Ovary (tissue), 9 donors: Measurements from ENCODE around the gene ADAMTSL3. TPM values are rescaled to one million over a fixed set of nuclear protein-coding genes. Genes with fewer than 3 reads are reported as not detected.

Experiments
- DNase-seq, 5 donors: peaks; one replicate each; pipeline ENCODE4 v3.0.0-alpha.2; 2019 to 2020
- H3K27ac ChIP-seq, 2 donors: fragments of 200-600 bp; one replicate each; pipeline versions ENCODE4 v1.5.1 to v1.8.0; 2019 to 2022
- H3K27me3 ChIP-seq: fragments of 200-600 bp; one replicate; pipeline ENCODE4 v1.8.0; 2022
- H3K36me3 ChIP-seq: fragments of 200-600 bp; sonication (generic); one replicate; pipeline ENCODE4 v1.5.1; 2019
- H3K4me1 ChIP-seq: one replicate; pipeline ENCODE4 v1.8.1; 2013; ENCODE audit warnings: mild to moderate bottlenecking, moderate library complexity; ENCODE audit not compliant: insufficient read depth
- H3K4me3 ChIP-seq: fragments of 200-600 bp; sonication (generic); one replicate; pipeline ENCODE4 v1.5.1; 2017
- H3K9me3 ChIP-seq, 2 donors: fragments of 200-600 bp in 1 of 2; sonication (generic) in 1 of 2; one replicate each; pipeline versions ENCODE4 v1.5.1 to v1.8.1; 2013 to 2019; ENCODE audit warnings: mild to moderate bottlenecking in 1 of 2, moderate library complexity in 1 of 2
- EP300 ChIP-seq: sonication (generic); formaldehyde crosslinking; IDR thresholded peaks from one replicate; pipeline ENCODE4 v1.6.1; 2017; ENCODE audit warnings: antibody characterized with exemption
- POLR2A ChIP-seq: fragments of 450-650 bp; IDR thresholded peaks from one replicate; pipeline ENCODE4 v1.6.1; 2017; ENCODE audit warnings: antibody characterized with exemption, mild to moderate bottlenecking, moderate library complexity
- WGBS, 3 donors: extraction: QIAGEN DNeasy Blood & Tissue Kit in 1 of 3; methylation state at CpG; one replicate each; pipeline versions ENCODE4 v1.1.5 to v1.1.7; 2013 to 2017; 5-methylcytosine and 5-hydroxymethylcytosine counted together
- intact Hi-C, 4 donors: fragments of 100-400 bp; cut with DNase I; formaldehyde crosslinking; loops; one replicate each; pipeline versions ENCODE4 v1.11.0 to v1.15.1; 2022 to 2023
- polyA plus RNA-seq, 2 donors: library from polyadenylated mRNA; stranded (reverse); fragments of 200-250 nt in 1 of 2; fragments of 350-450 nt in 1 of 2; fragmentation: Illumina TruSeq in 1 of 2; extraction: RNeasy Lipid Tissue Mini Kit (QIAGEN cat#74804) in 1 of 2; gene quantifications; one replicate each; pipeline ENCODE4 v1.2.3, GENCODE V29; 2013 to 2014
- total RNA-seq, 7 donors: library from RNA; depleted of rRNA in 2 of 7; stranded (reverse); fragments of >200 nt in 2 of 7; fragmentation: NEBNext Ultra II Directional in 3 of 7; extraction: Animal tissue kit (Norgen Biotek cat#: 25700) in 3 of 7; gene quantifications; one replicate each; pipeline versions ENCODE4 v1.1.0 to v1.2.4, GENCODE V29; 2016 to 2023
- TF ChIP-seq, protein P1 (sequence below), 3 donors: fragments of 450-650 bp in 2 of 3; fragments of 200-600 bp in 1 of 3; IDR thresholded peaks; one replicate each; pipeline versions ENCODE4 v1.5.1 to v1.8.0; 2016 to 2022; ENCODE audit warnings: antibody characterized with exemption in 3 of 3, mild to moderate bottlenecking in 1 of 3
- donor health status: DM: no; HTN: no; CAD: no; lungs with moderate emphysema.
- donor health status: DM: no; HTN: no; CAD: no.
- donor health status: Bipolar disorder and iron deficiency.
- donor health status: DM: yes; HTN: yes; CAD: no.
- donor health status: DM: no; HTN: no; CAD: no.
- donor health status: DM: yes; HTN: yes; CAD: no.

The ADAMTSL3 gene
- total and polyA plus RNA-seq, 9 donors, result 0.96 to 9.0 (median 3.7) TPM

DNA sequence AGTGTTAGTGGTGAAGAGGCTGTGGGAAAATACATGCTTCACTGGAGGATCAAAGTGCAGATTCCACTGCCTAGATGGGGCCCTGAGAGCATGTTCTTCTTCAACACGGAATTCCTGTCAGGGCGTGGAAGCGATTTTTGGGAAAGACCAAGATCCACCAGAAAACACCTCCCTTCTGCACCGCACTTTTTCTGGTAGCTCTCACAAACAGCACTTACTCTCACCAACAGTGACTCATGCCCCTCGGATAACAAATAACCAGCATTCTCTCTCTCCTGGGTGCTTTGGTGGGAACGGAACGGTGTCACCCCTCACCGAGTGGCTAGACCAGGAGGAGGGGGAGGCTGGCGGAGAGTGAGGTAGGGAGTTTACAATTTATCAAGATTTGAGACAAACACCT is 40.1 kb downstream of the ADAMTSL3 start:
- TF ChIP-seq POLR2A (no peak), EP300 (no peak)
- TF ChIP-seq, protein P1, sequence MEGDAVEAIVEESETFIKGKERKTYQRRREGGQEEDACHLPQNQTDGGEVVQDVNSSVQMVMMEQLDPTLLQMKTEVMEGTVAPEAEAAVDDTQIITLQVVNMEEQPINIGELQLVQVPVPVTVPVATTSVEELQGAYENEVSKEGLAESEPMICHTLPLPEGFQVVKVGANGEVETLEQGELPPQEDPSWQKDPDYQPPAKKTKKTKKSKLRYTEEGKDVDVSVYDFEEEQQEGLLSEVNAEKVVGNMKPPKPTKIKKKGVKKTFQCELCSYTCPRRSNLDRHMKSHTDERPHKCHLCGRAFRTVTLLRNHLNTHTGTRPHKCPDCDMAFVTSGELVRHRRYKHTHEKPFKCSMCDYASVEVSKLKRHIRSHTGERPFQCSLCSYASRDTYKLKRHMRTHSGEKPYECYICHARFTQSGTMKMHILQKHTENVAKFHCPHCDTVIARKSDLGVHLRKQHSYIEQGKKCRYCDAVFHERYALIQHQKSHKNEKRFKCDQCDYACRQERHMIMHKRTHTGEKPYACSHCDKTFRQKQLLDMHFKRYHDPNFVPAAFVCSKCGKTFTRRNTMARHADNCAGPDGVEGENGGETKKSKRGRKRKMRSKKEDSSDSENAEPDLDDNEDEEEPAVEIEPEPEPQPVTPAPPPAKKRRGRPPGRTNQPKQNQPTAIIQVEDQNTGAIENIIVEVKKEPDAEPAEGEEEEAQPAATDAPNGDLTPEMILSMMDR (IDR thresholded peaks at IDR 0.05), result no peak
- no peaks in the 10 kb centered on the region for H3K36me3 ChIP-seq
- no peaks in the 10 kb centered on the region for H3K27me3 ChIP-seq
- H3K4me1 ChIP-seq, result peaks cover 7% of the 10 kb centered on the region
- intact Hi-C loops, result no loop called here
- H3K4me3 ChIP-seq, result no peak overlapping the region
- WGBS, 3 donors, result 20 to 28% (median 27%) methylated on average over 9 of the region's 9 CpGs
- H3K9me3 ChIP-seq, result no peaks in the 10 kb centered on the region
- DNase-seq, result peak in 2 of 5 donors; percentile 25
- H3K27ac ChIP-seq, result peak overlapping the region in 1 of 2 donors; percentile 7

GRCh38 chr15:83694536-83694935 is 40.6 kb downstream of the ADAMTSL3 start:
- Histone ChIP-seq H3K27ac (no peak overlapping the region), H3K4me3 (no peak overlapping the region), H3K9me3 (no peaks in the 10 kb centered on the region), H3K27me3 (no peaks in the 10 kb centered on the region), H3K36me3 (no peaks in the 10 kb centered on the region), H3K4me1 (peaks cover 7% of the 10 kb centered on the region)
- TF ChIP-seq, protein P1 (IDR thresholded peaks at IDR 0.05), result no peak
- TF ChIP-seq POLR2A (no peak), EP300 (no peak)
- intact Hi-C loops, result no loop called here
- DNase-seq, result no peak
- WGBS, 3 donors, result 26 to 63% (median 58%) methylated on average over 5 of the region's 5 CpGs

- H3K27ac ChIP-seq, result no peak overlapping the region
- no peak for DNase-seq
- H3K4me1 ChIP-seq, result peaks cover 7% of the 10 kb centered on the region
- WGBS, 3 donors, result 20 to 36% (median 28%) methylated on average over 3 of the region's 3 CpGs
- no peaks in the 10 kb centered on the region for H3K9me3 ChIP-seq
- TF ChIP-seq POLR2A (no peak), EP300 (no peak)
- TF ChIP-seq, protein P1 (IDR thresholded peaks at IDR 0.05), result no peak
- no peaks in the 10 kb centered on the region for H3K27me3 ChIP-seq
- intact Hi-C loops, result no loop called here
- H3K4me3 ChIP-seq, result no peak overlapping the region
- H3K36me3 ChIP-seq, result no peaks in the 10 kb centered on the region
Observed at GRCh38 chr15:83695246-83695645, 41.3 kb downstream of the ADAMTSL3 start.

- intact Hi-C loops, result no loop called here
- no peak for DNase-seq
- Histone ChIP-seq H3K36me3 (no peaks in the 10 kb centered on the region), H3K4me3 (no peak overlapping the region), H3K27me3 (no peaks in the 10 kb centered on the region), H3K27ac (no peak overlapping the region), H3K4me1 (peaks cover 7% of the 10 kb centered on the region), H3K9me3 (no peaks in the 10 kb centered on the region)
- 82 to 87% (median 82%) methylated on average over 7 of the region's 7 CpGs for WGBS, 3 donors
- TF ChIP-seq EP300, result no peak
- TF ChIP-seq, protein P1 (IDR thresholded peaks at IDR 0.05), result no peak
- TF ChIP-seq POLR2A, result no peak
Observed at GRCh38 chr15:83695901-83696425, 42.0 kb downstream of the ADAMTSL3 start.
